Hepatocyte (in vitro differentiated cells): ENCODE measurements around the gene SMARCD3.

Source experiments
- CTCF ChIP-seq: fragments of 200-600 bp; sonication (generic); IDR thresholded peaks from 2 replicates; pipeline ENCODE4 v1.5.1; 2016; ENCODE audit warnings: antibody characterized with exemption, mild to moderate bottlenecking; ENCODE audit not compliant: poor library complexity
- EZH2 ChIP-seq: fragments of 200-600 bp; sonication (generic); IDR thresholded peaks from 2 replicates; pipeline ENCODE4 v1.6.1; 2016; ENCODE audit warnings: antibody characterized with exemption, mild to moderate bottlenecking, borderline replicate concordance

GRCh38 chr7:151272405-151272804 lies 23.9 kb upstream of the SMARCD3 start:
- TF ChIP-seq CTCF (no peak), EZH2 (no peak)
